Adrenal gland (tissue), 12 donors: ENCODE data around the gene ASTN2. TPM values are rescaled to one million over a fixed set of nuclear protein-coding genes. Genes with fewer than 3 reads are reported as not detected.

Experiments
- DNase-seq, 7 donors: peaks; one replicate each; pipeline ENCODE4 v3.0.0-alpha.2; 2019 to 2020
- H3K27ac ChIP-seq, 5 donors: fragments of 200-600 bp; sonication (generic) in 4 of 5; 1 replicate in 3 of 5; 2 replicates in 2 of 5; pipeline versions ENCODE4 v1.5.1 to v1.8.0; 2016 to 2020; ENCODE audit warnings: mild to moderate bottlenecking in 1 of 5
- H3K27me3 ChIP-seq: fragments of 200-600 bp; 2 replicates; pipeline ENCODE4 v1.8.0; 2021
- H3K36me3 ChIP-seq, 2 donors: fragments of 200-600 bp; replicated peaks in 1 of 2; 1 replicate in 1 of 2; 2 replicates in 1 of 2; pipeline versions ENCODE4 v1.5.1 to v1.8.0; 2018 to 2022
- H3K4me1 ChIP-seq, 2 donors: fragments of 200-600 bp; replicated peaks in 1 of 2; 1 replicate in 1 of 2; 2 replicates in 1 of 2; pipeline versions ENCODE4 v1.5.1 to v1.8.0; 2018 to 2021
- H3K4me3 ChIP-seq, 4 donors: fragments of 200-600 bp; sonication (generic) in 3 of 4; one replicate each; pipeline ENCODE4 v1.5.1; 2016 to 2018
- H3K9me3 ChIP-seq, 3 donors: fragments of 200-600 bp; sonication (generic) in 1 of 3; replicated peaks in 1 of 3; 1 replicate in 2 of 3; 2 replicates in 1 of 3; pipeline versions ENCODE4 v1.5.1 to v1.8.0; 2016 to 2021
- POLR2A ChIP-seq, 2 donors: fragments of 450-650 bp; IDR thresholded peaks; one replicate each; pipeline ENCODE4 v1.6.1; 2017; ENCODE audit warnings: antibody characterized with exemption in 2 of 2, mild to moderate bottlenecking in 2 of 2, moderate library complexity in 1 of 2
- WGBS, 4 donors: extraction: QIAGEN DNeasy Blood & Tissue Kit in 2 of 4; methylation state at CpG; one replicate each; pipeline versions ENCODE4 v1.1.5 to v1.1.7; 2013 to 2017; 5-methylcytosine and 5-hydroxymethylcytosine counted together
- intact Hi-C, 2 donors: fragments of 100-400 bp; cut with DNase I; formaldehyde crosslinking; loops; one replicate each; pipeline versions ENCODE4 v1.14.1 to v1.15.0; 2022 to 2023
- polyA plus RNA-seq, 3 donors: library from polyadenylated mRNA; stranded (reverse); fragments of 200-250 nt in 2 of 3; fragments of 350-450 nt in 1 of 3; fragmentation: Illumina TruSeq in 1 of 3; extraction: RNeasy Lipid Tissue Mini Kit (QIAGEN cat#74804) in 1 of 3; gene quantifications; one replicate each; pipeline ENCODE4 v1.2.3, GENCODE V29; 2013 to 2014
- total RNA-seq, 9 donors: library from RNA; depleted of rRNA in 4 of 9; stranded (reverse); fragments of >200 nt in 4 of 9; fragments of 120-200 nt in 1 of 9; fragmentation: NEBNext Ultra II Directional in 1 of 9; extraction: Animal tissue kit (Norgen Biotek cat#: 25700) in 1 of 9; gene quantifications; one replicate each; pipeline versions ENCODE4 v1.1.0 to v1.2.4, GENCODE V29; 2013 to 2023
- TF ChIP-seq, protein P1 (sequence below), 6 experiments: fragments of 450-650 bp in 4 of 6; fragments of 200-600 bp in 2 of 6; sonication (generic) in 1 of 6; IDR thresholded peaks; 1 replicate in 5 of 6; 2 replicates in 1 of 6; pipeline versions ENCODE4 v1.5.1 to v1.8.0; 2016 to 2021; ENCODE audit warnings: antibody characterized with exemption in 6 of 6, mild to moderate bottlenecking in 2 of 6, moderate library complexity in 1 of 6
- donor health status: healthy with polysubstance abuse.
- donor health status: Bipolar disorder and iron deficiency.
- donor health status: DM: yes; HTN: yes; CAD: no.
- donor health status: DM: no; HTN: no; CAD: no.
- donor health status: DM: no; HTN: no; CAD: no.
- donor health status: DM: yes; HTN: yes; CAD: no.

ASTN2 gene
- total and polyA plus RNA-seq, 12 donors = 2.5 to 15.6 (median 6.8) TPM

- WGBS, 4 donors = 81 to 96% (median 87%) methylated on average over 1 of the region's 1 CpG
Observed at GRCh38 chr9:116411506-116411905, 1003.4 kb downstream of the ASTN2 start.

GRCh38 chr9:116409638-116410037 lies 1005.2 kb downstream of the ASTN2 start:
- Histone ChIP-seq H3K27ac (no peak overlapping the region), H3K9me3 (no peaks in the 10 kb centered on the region)

More at GRCh38 chr9:116411506-116411905, 1003.4 kb downstream of the ASTN2 start:
- Histone ChIP-seq H3K4me3 (no peak overlapping the region), H3K27ac (no peak overlapping the region), H3K9me3 (no peaks in the 10 kb centered on the region), H3K36me3 (no peaks in the 10 kb centered on the region), H3K27me3 (no peaks in the 10 kb centered on the region), H3K4me1 (no peaks in the 10 kb centered on the region)
- no peak for TF ChIP-seq POLR2A (IDR thresholded peaks at IDR 0.05)
- TF ChIP-seq, protein P1, sequence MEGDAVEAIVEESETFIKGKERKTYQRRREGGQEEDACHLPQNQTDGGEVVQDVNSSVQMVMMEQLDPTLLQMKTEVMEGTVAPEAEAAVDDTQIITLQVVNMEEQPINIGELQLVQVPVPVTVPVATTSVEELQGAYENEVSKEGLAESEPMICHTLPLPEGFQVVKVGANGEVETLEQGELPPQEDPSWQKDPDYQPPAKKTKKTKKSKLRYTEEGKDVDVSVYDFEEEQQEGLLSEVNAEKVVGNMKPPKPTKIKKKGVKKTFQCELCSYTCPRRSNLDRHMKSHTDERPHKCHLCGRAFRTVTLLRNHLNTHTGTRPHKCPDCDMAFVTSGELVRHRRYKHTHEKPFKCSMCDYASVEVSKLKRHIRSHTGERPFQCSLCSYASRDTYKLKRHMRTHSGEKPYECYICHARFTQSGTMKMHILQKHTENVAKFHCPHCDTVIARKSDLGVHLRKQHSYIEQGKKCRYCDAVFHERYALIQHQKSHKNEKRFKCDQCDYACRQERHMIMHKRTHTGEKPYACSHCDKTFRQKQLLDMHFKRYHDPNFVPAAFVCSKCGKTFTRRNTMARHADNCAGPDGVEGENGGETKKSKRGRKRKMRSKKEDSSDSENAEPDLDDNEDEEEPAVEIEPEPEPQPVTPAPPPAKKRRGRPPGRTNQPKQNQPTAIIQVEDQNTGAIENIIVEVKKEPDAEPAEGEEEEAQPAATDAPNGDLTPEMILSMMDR (IDR thresholded peaks at IDR 0.05) = no peak
- no peak for DNase-seq
- intact Hi-C loops = no loop called here

DNA sequence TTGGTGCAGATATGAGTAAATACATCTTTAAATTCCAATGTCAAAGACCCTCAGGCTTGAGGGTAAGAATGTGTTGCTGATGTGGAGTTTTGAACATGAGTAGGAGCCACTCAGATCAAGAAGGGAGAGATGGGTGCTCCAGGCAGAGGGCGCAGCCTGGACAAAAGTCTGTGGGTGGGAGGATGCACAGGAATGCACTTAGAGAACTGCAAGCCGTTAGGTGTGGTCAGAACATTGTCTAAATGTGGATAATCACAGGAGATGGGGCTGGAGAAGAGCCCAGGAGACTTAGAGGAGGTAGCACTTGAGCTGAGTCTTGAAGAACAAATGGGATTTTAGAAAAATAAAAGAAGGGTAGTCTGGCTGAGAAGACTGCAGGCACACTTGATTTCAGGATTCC lies 1005.7 kb downstream of the ASTN2 start:
- intact Hi-C loops = no loop called here
- Histone ChIP-seq H3K27me3 (no peaks in the 10 kb centered on the region), H3K4me3 (no peak overlapping the region), H3K9me3 (no peaks in the 10 kb centered on the region), H3K36me3 (no peaks in the 10 kb centered on the region), H3K27ac (no peak overlapping the region), H3K4me1 (no peaks in the 10 kb centered on the region)
- 84 to 91% (median 89%) methylated on average over 2 of the region's 2 CpGs for WGBS, 4 donors
- DNase-seq = no peak
- no peak for TF ChIP-seq POLR2A (IDR thresholded peaks at IDR 0.05)
- TF ChIP-seq, protein P1 (IDR thresholded peaks at IDR 0.05) = no peak

More at GRCh38 chr9:116409638-116410037, 1005.2 kb downstream of the ASTN2 start:
- no peaks in the 10 kb centered on the region for H3K27me3 ChIP-seq
- no peaks in the 10 kb centered on the region for H3K4me1 ChIP-seq
- 83 to 92% (median 85%) methylated on average over 6 of the region's 6 CpGs for WGBS, 4 donors
- intact Hi-C loops = no loop called here
- H3K4me3 ChIP-seq = no peak overlapping the region
- no peak for TF ChIP-seq POLR2A (IDR thresholded peaks at IDR 0.05)
- TF ChIP-seq, protein P1 (IDR thresholded peaks at IDR 0.05) = no peak
- no peak for DNase-seq
- no peaks in the 10 kb centered on the region for H3K36me3 ChIP-seq

DNA sequence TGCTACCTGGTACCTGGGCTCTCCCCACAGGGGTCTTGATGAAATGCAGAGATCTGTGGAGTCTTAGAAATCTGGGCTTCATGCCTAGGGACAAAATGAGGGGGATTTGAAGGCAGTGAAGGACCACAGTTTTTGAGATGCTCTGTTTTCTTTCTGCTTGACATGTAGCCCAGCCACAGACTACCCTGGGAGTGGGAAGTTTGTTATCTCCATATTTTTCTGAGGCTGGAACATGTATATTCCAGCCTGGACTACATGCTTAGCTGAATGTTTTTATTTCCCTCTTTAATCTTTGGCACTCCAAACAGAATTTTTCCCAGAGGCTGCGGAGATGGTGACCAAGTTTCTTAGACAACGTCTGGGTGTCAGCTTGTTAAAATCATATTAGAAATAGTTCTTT lies 1008.4 kb downstream of the ASTN2 start:
- intact Hi-C loops = no loop called here
- H3K9me3 ChIP-seq = no peaks in the 10 kb centered on the region
- H3K4me1 ChIP-seq = no peaks in the 10 kb centered on the region
- H3K27me3 ChIP-seq = no peaks in the 10 kb centered on the region
- H3K27ac ChIP-seq = no peak overlapping the region
- 76 to 89% (median 82%) methylated on average over 2 of the region's 2 CpGs for WGBS, 4 donors
- H3K4me3 ChIP-seq = no peak overlapping the region
- DNase-seq = no peak
- H3K36me3 ChIP-seq = no peaks in the 10 kb centered on the region
- TF ChIP-seq, protein P1 (IDR thresholded peaks at IDR 0.05) = no peak
- no peak for TF ChIP-seq POLR2A (IDR thresholded peaks at IDR 0.05)
